Measurements from ENCODE around the gene SEPHS1. TPM values are rescaled to one million over a fixed set of nuclear protein-coding genes. Genes with fewer than 3 reads are reported as not detected.

The SEPHS1 gene
- total and polyA plus RNA-seq, 2 of the 8 experiments (the other 6 are each of a cell fraction or from before 2014, with no cell fraction given) = 270 to 683 TPM

DNA sequence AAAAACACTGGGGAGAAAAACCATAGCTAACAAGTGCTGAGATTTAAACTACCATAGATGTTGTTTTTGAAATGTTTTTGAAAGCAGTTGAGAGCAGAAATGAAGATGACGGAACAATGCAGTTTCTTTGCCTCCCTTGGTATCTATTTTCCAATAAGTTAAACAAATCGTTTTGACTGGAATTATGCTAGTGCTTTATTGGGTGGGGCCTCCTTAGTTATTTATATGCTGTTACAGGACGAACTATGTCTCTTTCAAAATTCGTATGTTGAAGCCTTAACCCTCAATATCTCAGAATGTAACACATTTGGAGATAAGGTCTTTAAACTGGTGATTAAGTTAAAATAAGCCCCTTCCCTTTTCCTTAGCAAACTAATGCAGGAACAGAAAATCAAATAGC is 45.5 kb upstream of the SEPHS1 start:
- Histone ChIP-seq H3K23ac (ENCODE audit: insufficient read length) (no peak overlapping the region), H3K18ac (ENCODE audit: extremely low read depth, low read length) (no peak overlapping the region), H2BK120ac (replicated peaks; ENCODE audit: low read depth, low read length) (no peak overlapping the region), H3K79me2 (ENCODE audit: control insufficient read depth in 1 of 2, insufficient read depth in 2 of 2, low read length in 2 of 2) (no peaks in the 10 kb centered on the region), H4K91ac (replicated peaks; ENCODE audit: insufficient read length, low read length) (no peak overlapping the region), H4K8ac (ENCODE audit: extremely low read depth, insufficient read depth, low read length) (no peak overlapping the region), H2BK20ac (ENCODE audit: low read length) (no peak overlapping the region), H4K20me1 (replicated peaks in 1 of 2; ENCODE audit: control insufficient read depth in 1 of 2, insufficient read depth in 2 of 2, low read length in 2 of 2) (no peaks in the 10 kb centered on the region), H2AFZ (ENCODE audit: low read length) (no peak overlapping the region), H3K9me3 (ENCODE audit: insufficient read depth in 2 of 2, low read depth in 1 of 2, low read length in 1 of 2) (no peaks in the 10 kb centered on the region), H3K27me3 (replicated peaks in 1 of 4; ENCODE audit: control insufficient read depth in 3 of 4, extremely low read depth in 1 of 4, insufficient read depth in 3 of 4, low read length in 3 of 4) (no peaks in the 10 kb centered on the region), H2BK5ac (ENCODE audit: low read depth, low read length) (no peak overlapping the region), H3K14ac (ENCODE audit: insufficient read length) (no peak overlapping the region), H3K4ac (replicated peaks; ENCODE audit: insufficient read length, low read depth, low read length) (no peak overlapping the region), H3K4me1 (replicated peaks in 1 of 4; ENCODE audit: control insufficient read depth in 3 of 4, insufficient read depth in 4 of 4, low read length in 3 of 4) (peaks cover 1 to 15% (median 11%) of the 10 kb centered on the region in 4 experiments; a peak in 5 of 7 replicates), H3K27ac (ENCODE audit: low read depth, low read length) (no peak overlapping the region), H2BK12ac (ENCODE audit: low read depth, low read length) (no peak overlapping the region), H3K36me3 (ENCODE audit: control insufficient read depth in 2 of 4, insufficient read depth in 4 of 4, low read length in 3 of 4) (no peaks in the 10 kb centered on the region), H3K79me1 (ENCODE audit: low read depth, low read length) (no peaks in the 10 kb centered on the region), H2BK15ac (ENCODE audit: low read length) (no peak overlapping the region), H3K4me2 (ENCODE audit: insufficient read depth in 1 of 2, low read depth in 2 of 2, low read length in 2 of 2) (no peak overlapping the region), H3K9ac (replicated peaks in 1 of 4; ENCODE audit: extremely low read depth in 1 of 4, low read depth in 3 of 4, low read length in 3 of 4) (no peak overlapping the region), H3K4me3 (ENCODE audit: extremely low read depth in 1 of 4, insufficient read depth in 2 of 4, low read depth in 3 of 4, low read length in 4 of 4) (no peak overlapping the region), H4K5ac (ENCODE audit: insufficient read length, low read depth, low read length) (no peak overlapping the region), H3K23me2 (ENCODE audit: low read depth, low read length) (no peaks in the 10 kb centered on the region), H3K56ac (replicated peaks; ENCODE audit: insufficient read length, low read depth, low read length) (no peak overlapping the region), H2AK5ac (ENCODE audit: low read depth, low read length) (no peak overlapping the region)
- CTCF ChIA-PET (ENCODE audit: partially characterized antibody) = interaction anchor here (1.0 to 4.0 kb wide), 5 partner anchors 8 to 21 kb away, joined by 3 to 15 read pairs (median 3); no protein-coding TSS in a partner anchor
- POLR2A ChIA-PET (ENCODE audit: partially characterized antibody) = interaction anchor here (1.6 kb wide), 1 partner anchor 42 kb away, joined by 4 read pairs; no protein-coding TSS in a partner anchor
- DNase-seq (ENCODE audit: low read depth in 1 of 2, low spot score in 2 of 2) (no peak), FAIRE-seq (no peak)
- TF ChIP-seq EZH2 (IDR thresholded peaks at IDR 0.05; ENCODE audit: low read depth, low read length, severe bottlenecking) = no peak
- no peak for TF ChIP-seq NRF1 (IDR thresholded peaks at IDR 0.05; ENCODE audit: low read depth, low read length)
- WGBS, 2 experiments (ENCODE audit: extremely low coverage in 1 of 2, insufficient coverage in 1 of 2, insufficient read length in 1 of 2, insufficient replicate concordance in 2 of 2, low coverage in 1 of 2, low lambda C conversion rate in 2 of 2, missing lambda C conversion rate in 1 of 2) = 88% methylated on average over 4 of the region's 4 CpGs; no CpG with 5 or more reads in 1 of the 2 experiments

Data from H1 (cell line).